Inferior parietal cortex (tissue), 1 donor: ENCODE measurements around the gene CDH13.

Source experiments
- DNase-seq: peaks from one replicate; pipeline ENCODE4 v3.0.0-alpha.2; 2016; ENCODE audit errors: extremely low spot score

Gene CDH13

DNA sequence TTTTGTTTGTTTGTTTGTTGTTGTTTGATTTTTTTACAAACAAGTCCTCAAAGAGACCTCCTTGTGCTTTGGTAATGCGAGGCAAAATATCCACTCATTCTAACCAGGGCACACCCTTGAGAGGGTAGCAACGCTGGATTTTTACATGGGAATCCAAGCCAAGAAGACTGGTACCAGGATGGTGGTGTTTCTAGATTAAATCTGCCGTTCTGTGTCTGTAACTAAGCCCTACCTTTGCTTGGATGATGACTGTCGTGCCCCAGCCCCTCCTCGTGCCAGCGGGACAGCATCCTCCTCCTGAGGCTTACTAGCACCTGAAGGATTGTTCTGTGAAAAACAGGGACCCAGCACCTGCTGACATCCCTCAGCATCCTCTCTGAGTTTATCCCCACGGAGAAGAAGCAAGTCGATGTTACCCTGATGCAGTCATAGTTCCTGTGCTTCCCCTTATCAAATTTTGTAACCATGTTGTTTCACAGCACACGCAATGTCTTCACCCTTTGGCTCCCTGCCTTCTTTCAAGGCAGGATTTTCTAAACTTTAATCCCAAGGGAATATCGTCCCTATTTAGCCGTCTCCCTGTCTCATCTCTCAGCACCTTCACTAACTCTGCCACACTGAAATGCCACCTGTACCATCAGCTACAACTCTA, 1175.9 kb downstream of the CDH13 start:
- no peak for DNase-seq

- DNase-seq: no peak
Measured at GRCh38 chr16:83803811-83804210, 1177.0 kb downstream of the CDH13 start.

DNA sequence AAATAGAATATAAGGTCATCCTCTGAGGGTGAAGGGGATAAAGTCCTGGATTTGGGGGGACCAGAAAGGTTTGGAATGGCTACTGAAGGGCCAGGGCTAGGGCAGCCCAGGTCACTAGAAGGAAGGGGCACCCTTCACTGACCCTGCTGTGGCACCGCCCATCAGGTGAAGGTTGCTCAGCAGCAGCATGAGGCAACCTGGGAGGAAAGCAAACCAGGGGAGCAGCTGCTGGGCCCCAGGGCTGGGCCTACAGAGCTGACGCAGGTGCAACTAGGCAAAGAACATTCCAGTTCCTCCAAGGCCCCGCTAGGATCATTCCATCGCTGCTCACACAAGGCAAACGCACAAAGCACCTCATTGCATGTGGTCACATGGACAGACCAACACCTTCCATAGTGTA, 1177.6 kb downstream of the CDH13 start:
- DNase-seq: no peak

DNA sequence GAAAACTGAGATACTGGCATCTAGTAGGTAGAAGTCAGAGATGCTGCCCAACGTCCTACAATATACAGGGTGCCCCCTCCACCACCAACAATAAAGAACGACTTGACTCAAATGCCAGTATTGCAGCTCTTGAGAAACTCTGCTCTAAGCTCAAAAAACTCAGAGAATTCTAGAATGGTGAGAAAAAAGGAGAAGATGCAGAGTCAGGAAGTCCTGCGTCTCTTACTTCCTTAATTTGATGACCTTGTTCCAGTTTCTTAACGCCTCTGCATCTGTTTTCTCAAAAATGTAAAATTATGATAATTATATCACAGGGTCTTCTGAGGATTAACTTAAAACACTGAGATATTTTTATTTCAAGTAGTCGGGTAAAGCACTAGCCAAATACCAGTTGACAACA, 1179.3 kb downstream of the CDH13 start:
- no peak for DNase-seq

- no peak for DNase-seq
Measured at GRCh38 chr16:83806731-83807130, 1180.0 kb downstream of the CDH13 start.

DNA sequence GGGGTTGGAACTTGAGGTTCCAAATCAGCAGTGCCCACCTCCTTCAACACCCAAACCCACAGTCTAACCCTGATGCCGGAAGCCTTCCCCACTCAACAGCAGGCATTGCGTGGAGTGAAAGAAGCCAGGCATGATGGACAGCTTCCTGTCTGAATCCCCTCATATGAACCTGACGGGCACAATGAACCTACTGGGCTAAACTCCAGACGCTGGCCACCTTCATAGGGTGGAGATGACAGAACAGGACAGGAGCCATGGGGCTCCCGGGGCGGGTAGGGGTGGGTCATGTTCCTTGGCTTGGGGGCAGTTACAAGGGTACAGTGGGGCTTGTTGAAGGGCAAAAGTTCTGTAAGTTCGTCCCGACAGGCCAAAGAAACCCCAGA, 1180.5 kb downstream of the CDH13 start:
- DNase-seq: no peak

DNA sequence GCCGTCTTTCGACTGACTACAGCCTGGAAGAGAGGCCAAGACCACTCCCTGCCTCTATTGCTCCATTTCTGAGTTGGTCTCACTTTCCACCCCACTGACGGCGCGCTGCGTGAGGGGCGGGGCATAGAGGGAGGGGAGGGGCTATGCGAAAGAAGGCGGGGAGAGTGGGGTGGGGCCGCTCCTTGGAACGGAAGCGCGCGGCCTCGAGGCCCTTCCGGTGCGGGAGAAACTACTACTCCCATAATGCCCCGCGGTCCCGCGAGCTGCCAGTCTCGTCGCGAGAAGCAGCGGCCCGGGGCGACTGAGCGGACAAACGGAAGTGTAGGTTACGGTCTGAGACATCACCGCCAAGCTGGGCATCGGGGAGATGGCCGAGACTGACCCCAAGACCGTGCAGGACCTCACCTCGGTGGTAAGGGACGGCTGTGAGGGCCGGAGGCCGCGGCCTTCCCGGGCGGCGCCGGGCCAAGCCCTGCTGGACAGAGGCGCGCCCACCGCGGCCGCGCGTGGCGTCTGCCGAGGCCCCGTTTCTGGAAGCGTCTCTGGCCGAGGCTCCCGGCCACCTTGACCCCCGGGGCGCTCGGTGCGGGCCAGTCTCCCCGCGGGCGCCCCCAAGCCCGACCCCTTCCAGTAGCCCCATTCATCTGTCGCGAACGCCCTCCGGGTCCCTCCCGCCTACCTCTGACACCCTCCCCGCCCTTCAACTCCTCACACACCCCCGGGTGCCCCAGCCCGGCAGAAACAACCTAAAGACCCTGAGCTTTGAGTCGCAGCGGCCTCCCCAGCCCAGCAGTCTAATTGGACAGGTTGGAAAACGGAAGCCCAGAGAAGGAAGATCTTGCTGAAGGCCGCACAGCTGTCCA, 1181.2 kb downstream of the CDH13 start, which contains the start of gene HSBP1:
Gene HSBP1 (plus strand): TSS at position 269 of the 863 bp plus-strand sequence. CDS start 99 bp downstream, at position 368.
- peak; percentile 92 for DNase-seq

GRCh38 chr16:83808573-83809014, 1181.8 kb downstream of the CDH13 start:
- DNase-seq: no peak

DNA sequence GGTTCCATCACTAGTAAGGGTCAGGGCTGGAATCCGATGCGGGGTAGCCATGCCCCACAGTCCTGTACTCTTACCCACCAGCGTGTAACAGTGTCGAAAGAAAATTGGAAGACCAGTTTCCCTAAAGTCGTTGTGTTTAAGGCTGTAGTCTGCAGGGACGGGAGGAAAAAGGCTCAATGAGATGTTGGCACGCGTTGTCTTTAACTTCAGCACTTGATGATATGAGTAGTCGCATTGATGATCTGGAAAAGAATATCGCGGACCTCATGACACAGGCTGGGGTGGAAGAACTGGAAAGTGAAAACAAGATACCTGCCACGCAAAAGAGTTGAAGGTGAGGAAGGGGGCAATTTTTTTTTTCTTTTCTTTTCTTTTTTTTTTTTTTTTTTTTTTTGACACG, 1182.3 kb downstream of the CDH13 start:
- DNase-seq: no peak

DNA sequence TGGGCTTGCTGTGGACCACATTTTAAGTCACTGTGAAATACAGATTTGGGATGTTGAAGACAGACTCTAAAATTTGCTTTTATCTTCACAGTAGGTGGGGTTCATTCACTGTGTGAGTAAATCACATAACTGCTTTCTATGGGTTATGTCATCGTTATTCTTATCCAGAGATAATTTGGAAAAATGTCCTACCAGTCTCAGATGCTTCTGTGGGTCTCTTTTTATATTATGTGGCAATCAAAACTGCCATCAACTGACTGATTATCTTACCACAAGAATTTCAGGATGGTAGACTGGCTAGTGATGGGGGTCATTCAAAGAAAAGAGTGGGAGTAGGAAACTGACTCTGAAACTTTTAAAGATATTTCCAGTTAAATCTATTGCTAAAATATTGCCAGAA, 1184.1 kb downstream of the CDH13 start:
- no peak for DNase-seq

DNA sequence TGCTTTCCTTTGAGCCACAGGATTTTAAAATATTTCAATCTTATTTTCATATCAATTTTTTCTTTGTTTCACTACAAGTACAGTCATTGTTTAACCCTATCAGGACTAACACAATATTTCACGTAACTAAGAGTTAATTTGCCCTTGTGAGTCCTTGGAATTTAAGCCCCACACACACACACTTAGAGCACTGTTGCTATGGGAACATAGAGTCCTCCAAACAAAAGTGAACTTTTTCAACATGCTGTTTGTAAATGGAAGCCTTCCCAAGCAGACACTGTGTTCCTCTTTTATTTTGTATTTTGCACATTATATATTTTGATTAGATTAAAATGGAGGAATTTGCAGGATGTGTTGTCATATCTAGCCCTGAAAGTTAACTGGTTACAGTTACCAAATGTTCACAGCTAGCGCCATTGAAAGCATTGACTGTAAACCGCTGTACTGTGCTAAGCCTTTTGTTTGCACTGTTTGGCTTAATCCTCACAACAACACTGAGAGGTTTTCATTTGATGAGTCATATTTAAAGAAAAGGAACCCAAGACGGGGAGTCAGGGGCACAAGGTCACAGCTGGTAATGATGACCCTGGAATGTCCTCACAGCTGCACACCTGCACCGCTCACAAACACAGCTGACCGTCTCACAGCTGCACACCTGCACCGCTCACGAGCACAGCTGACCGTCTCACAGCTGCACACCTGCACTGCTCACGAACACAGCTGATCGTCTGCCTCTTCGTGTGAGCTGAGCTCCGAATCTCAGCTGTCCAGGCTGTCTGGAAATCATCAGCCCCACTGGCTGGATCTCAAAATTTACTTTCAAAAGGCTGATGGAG, 1187.3 kb downstream of the CDH13 start:
- no peak for DNase-seq

GRCh38 chr16:83814659-83814985, 1187.9 kb downstream of the CDH13 start:
- no peak for DNase-seq

DNA sequence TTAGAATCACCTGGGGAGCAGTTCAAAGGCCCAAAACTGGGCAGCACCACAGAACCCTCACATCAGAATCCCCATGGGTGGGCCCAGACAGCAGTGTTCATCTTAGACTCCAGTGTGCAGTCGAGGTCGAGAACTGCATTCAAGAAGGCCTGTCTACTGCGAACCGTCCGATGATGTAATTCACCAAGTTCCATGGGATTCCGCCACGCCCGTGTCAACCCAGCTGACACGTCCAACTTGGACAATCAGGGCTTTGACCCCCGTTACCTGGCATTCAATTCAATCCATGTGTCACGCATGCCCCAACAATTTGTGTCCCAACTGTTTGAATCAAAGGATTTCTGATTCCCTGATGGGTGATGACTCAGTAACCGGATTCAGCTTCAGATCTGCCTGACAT, 1190.3 kb downstream of the CDH13 start:
- no peak for DNase-seq

DNA sequence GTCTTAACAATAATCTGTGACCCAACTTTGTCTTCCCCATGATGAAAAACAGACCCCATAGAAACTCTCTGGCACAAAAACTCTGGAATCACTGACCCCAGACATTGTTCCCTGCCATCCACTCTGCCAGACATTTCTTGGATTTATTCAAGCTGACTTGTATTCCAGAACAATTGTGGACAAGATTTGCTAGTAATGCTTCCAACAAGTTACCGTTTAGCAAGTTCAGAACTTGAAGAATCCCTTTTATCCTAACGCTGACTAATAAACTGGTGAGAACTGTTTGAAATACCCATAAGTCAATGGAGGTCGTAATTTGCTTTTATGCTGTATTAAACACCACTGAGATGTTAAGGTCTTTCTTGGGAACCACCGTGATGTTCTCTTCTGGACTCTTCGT, 1191.5 kb downstream of the CDH13 start:
- no peak for DNase-seq

DNA sequence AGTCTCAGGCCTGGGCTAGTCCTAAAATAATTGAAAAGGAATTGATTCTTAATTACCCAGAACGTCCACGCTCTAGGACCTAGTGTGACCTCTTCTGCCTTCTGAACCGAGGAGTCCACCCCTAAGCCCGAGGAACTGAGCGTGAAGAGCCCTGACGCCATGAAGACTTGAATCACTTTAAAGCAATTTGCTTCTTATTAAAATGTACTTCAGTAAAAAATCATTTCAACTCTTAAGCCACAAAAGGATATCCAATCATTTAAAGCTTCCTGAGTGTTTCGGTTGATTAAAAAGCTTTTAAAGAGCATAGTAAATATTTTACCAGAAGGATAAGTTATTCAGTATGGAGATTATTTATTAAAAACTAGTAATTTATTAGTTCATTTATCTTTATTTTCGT, 1192.6 kb downstream of the CDH13 start:
- no peak for DNase-seq

GRCh38 chr16:83826146-83826913, 1199.6 kb downstream of the CDH13 start:
- DNase-seq: peak; percentile 90

GRCh38 chr16:83830091-83830768, 1203.5 kb downstream of the CDH13 start:
- DNase-seq: no peak

DNA sequence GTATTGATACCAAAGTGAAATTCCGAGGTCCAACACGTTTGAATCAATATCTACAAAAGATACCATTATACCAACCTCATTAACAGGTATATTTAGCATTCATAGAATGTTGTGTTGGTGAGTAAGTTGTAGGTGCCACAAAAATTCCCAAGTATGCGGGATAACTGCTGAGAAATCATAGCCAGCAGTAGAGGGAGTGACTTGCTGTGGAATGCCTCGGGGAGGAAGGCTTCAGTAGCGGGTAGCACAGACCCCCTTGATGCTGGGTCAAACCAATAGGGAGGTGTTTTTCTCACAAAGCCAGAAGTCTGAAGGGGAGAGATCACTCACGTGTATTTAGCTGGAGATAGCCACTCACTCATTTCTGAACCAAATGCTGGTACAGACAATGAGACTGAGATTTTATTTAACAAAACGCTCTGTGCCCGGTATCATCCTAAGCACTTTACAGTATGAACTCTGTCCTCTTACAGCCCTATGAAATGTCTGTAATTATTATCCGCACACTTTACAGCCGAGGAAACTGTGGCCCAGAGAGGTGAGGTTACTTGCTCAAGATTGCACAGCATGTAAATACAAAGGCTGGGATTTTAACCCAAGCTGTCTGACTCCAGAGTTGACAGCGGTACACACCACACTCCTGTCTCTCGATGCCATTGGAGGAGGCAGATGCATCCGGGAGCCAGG, 1204.1 kb downstream of the CDH13 start:
- DNase-seq: no peak

DNA sequence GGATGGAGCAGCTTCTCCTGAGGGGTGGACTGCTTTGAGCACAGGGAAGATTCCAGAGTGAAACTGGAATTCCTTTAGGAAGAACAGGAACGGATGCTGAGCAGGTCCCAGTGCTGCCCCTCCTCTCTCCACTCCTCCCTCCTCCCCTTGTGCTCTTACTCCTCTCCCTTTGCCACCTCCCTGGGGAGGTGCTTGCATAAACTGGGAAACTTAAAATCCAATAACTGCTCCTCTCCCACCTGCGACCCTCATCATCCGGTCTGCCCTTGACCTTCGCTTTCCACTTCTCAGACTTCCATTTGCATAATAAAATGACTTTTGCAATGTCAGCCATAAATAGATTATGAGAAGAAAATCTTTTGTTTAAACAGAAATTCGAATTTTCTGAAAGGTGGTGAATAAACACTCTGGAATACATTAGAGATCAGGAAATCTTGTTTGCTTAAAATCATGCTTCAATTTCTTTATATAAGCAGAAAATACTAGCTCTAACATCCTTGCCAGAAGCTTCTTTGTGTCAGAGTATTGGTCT, 1204.8 kb downstream of the CDH13 start:
- no peak for DNase-seq

DNA sequence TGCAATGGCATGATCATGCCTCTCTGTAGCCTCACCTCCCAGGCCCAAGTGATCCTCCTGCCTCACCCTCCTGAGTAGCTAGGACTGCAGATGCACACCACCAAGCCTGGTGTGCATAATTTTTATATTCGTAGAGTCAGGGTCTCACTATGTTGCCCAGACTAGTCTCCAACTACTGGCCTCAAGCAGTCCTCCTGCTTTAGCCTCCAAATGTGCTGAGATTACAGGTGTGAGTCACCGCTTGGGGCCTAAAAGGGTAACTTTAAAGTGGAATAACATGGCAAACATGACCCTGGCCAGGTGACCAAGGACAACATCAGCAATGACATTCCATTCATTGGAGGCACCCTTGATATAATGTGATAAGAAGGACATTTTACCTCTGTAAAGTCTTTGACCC, 1207.2 kb downstream of the CDH13 start:
- no peak for DNase-seq
